MM.1S (cell line): ENCODE data around the gene B3GNT5.

ENCODE experiments used
- EZH2phosphoT487 ChIP-seq: fragments of 300-600 bp; sonication (generic); IDR thresholded peaks from 2 replicates; pipeline ENCODE4 v1.6.1; 2018; ENCODE audit warnings: antibody characterized with exemption, low read length
- TF ChIP-seq, protein P1 (sequence below): fragments of 300-600 bp; sonication (generic); IDR thresholded peaks from 2 replicates; pipeline ENCODE4 v1.5.1; 2016; ENCODE audit warnings: antibody characterized with exemption, low read length, mixed read lengths

DNA sequence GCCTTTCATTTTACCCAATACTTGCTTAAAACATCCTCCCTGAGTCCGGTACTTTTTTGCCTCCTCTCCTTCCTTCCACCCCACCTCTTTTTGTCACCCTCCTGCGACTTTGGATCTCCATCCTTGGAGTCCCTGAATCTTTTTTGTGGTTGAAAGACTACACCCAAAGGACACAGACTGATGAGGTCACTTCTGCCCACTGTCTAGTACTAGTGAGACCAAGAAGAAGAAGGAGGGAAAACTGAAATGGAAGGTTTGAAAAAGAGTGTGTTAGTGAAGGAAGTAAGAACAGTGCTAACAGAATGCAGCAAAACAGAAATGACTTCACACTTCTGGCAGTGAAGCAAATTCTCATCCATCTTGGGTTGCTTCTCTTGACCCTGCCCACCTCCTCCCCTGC lies 6.6 kb downstream of the B3GNT5 start:
- TF ChIP-seq, protein P1, sequence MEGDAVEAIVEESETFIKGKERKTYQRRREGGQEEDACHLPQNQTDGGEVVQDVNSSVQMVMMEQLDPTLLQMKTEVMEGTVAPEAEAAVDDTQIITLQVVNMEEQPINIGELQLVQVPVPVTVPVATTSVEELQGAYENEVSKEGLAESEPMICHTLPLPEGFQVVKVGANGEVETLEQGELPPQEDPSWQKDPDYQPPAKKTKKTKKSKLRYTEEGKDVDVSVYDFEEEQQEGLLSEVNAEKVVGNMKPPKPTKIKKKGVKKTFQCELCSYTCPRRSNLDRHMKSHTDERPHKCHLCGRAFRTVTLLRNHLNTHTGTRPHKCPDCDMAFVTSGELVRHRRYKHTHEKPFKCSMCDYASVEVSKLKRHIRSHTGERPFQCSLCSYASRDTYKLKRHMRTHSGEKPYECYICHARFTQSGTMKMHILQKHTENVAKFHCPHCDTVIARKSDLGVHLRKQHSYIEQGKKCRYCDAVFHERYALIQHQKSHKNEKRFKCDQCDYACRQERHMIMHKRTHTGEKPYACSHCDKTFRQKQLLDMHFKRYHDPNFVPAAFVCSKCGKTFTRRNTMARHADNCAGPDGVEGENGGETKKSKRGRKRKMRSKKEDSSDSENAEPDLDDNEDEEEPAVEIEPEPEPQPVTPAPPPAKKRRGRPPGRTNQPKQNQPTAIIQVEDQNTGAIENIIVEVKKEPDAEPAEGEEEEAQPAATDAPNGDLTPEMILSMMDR: no peak
- no peak for TF ChIP-seq EZH2phosphoT487
